GM18502 (cell line): Measurements from ENCODE around the gene ZSWIM4.
"Not testable (repeated sequence)": the region's sequence is repeated elsewhere in the genome, so short reads cannot be mapped to it uniquely, and the experiment has no call there.

Experiments
- ATAC-seq: cut with Tn5 transposase; IDR thresholded peaks from one replicate; pipeline ENCODE4 v1.9.1; 2021; ENCODE audit warnings: mild to moderate bottlenecking; ENCODE audit not compliant: unreplicated experiment, poor library complexity

Gene ZSWIM4

DNA sequence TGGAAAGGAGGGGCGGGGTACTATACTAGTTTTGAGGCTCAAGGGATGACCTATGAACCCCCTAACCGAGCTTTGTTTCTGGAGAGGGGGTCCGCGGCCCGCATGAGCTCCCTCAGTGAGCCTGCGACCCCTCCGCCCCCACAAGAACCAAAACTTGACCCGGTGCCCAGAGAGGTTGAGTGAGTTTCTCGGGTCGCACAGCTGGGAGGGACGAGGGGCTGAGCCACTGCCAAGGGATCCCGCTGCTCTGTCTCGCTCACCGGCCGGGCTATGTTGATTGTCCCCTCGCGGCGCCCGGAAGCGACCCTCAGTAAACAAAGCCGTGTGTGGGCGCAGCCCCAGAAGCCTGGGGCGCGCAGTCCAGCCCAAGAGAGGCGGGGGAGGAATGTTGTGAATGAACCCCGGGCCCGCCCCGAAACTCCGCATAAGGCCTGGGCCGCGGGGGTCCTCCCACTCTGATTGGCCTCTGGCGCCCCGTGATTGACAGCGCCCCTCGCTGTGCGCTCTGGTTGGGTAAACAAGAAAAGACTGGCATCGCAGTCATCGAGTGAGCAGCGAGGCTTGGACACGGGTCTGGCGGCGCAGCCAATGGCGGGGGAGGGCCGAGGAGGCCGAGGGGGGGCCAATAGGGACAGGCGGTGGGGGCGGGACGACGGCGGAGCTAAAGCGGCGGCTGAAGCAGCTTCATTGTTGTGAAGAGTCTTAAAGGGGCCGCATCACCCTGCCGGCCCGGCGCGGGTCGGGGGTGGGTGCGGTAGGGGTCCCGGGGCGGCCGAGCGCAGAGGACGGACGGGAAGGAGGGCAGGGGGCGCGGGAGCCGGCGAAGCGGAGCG is at the start of gene ZSWIM4:
TSS of gene ZSWIM4 (plus strand) at position 687 of the 833 bp plus-strand sequence. CDS start 206 bp downstream, outside the sequence.
- peak; percentile 97 for ATAC-seq

DNA sequence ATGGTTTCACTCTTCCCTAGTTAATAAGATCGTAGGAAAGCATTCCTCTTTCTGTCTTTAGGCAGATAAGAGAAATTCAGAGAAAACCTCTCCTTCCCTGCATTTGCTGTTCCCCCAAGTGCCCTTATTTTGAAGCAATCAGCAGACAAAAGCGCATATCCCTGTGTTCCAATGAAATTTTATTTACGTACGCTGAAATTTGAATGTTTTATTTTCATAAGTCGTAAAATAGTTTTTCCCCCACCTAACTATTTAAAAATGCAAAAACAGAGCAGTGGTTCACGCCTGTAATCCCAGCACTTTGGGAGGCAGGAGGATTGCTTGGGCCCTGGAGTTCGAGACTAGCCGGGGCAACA is 48.2 kb upstream of the ZSWIM4 start:
- ATAC-seq: no peak

DNA sequence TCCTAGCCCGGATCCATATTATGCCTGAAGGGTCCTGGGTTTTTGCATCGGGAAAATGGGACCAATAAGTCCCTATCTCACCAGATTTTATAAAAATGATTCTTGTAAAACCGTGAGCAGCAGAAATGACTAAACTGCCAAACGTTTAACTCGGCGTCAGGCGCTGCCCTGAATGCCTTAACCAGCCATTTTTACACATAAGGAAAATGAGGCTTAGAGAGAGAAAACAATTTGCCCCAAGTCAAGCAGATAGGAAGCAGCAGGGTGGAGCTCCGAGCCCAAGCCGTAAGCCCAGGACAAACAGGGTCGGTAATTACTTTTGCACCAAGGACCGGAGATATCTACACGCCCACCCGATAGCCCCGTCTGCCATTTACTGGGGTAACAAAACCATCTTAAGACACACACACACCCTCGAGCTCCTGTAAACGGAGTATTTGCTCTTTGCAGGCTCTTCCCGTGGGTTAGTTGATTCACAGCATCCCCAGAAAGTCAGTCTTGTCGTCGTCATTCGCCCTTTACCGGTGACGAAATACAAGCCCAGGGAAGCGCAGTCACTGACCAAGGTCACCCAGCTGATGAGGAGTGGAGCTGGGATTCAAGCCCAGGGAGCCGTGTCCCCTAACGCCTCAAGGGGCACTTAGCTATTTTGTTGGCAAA is 46.9 kb upstream of the ZSWIM4 start:
- no peak for ATAC-seq

DNA sequence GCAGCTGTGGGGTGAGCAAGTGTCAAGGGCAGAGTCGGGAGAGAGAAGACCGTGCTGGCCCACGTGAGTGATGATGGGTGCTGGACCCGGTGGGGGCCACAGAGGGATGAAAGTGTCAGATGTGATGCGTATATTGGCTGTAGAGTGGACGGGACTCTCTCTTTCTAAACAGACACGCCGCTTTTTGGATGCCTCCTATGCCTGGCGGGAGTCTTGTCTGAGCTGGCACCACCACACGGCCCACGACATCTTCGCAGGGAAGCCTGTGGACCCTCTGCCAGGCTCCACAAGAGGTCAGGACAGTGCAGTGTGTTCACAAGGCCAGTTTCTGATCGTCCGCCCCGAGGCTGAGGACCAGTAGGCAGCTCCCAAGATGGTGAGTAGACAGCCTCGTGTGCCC is 43.8 kb upstream of the ZSWIM4 start:
- ATAC-seq: no peak

DNA sequence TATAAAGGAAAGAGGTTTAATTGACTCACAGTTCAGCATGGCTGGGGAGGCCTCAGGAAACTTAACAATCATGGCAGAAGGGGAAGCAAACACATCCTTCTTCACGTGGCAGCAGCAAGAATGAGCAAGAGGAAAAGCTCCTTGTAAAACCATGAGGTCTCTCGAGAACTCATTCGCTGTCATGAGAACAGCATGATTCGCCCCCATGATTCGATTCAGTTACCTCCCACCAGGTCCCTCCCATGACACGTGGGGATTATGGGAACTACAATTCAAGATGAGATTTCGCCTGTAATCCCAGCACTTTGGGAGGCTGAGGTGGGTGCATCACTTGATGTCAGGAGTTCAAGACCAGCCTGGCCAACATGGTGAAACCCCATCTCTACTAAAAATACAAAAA is 41.6 kb upstream of the ZSWIM4 start:
- not testable (repeated sequence) for ATAC-seq

DNA sequence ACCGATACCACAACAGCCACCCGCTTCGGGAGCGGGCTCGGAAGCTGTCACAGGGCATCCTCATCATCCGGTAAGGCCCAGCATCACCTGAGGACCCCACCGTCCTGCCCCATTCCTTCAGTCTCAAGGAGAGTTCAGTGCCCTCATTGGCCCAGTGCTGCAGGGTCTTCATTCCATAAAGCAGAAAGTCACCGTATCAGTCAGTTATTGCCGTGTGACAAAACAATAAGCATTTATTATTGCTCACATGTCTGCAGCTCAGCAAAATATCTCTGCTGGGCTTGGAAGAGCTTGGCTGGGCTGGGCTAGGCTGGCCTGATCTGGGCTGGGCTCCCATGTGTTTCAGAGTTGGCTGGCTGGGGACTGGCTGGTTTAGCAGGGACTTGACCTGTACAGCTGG is 39.0 kb upstream of the ZSWIM4 start:
- no peak for ATAC-seq

DNA sequence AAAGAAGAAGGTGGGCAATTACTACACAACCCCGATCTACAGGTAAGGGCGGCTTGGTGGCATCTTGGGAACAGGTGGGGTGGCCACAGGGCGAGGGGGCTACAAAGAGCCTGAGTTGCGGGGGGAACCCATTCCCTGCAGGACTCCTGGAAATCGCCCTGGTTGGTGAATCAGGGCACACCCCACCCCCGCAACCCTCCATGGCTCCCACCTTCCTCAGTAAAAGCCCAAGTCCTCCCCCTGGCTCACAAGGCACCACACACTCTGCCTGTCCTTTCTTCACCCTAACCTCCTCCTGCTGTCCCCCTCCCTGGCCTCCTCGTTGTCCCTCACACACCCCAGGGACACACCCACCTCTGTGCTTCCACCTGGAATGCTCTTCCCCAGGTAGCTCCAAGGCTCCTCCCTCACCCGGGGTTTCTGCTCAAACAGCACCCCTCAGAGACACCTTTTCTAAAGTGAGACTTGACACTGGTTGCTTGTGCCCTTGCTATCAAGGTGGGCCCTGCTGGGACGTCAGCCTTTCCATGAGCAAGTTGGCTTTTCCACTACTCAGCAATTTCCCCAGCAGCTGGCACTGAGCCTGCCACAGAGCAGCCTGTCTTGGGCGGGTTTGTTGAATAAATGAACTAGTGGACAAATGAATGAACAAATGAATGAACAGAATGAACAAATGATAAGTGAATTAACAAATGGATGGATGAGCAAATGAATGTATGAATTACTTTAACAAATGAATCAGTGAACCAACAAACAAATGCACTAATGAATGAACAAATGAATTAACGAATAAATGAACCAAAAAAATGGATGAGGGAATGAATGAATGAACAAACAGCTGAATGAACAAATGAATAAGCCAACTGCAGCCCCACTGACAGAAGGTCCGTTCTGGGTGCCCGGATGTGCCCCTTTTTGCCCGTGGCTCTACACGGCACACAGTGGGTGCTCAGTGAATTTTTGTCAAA is 37.2 kb upstream of the ZSWIM4 start:
- no peak for ATAC-seq

DNA sequence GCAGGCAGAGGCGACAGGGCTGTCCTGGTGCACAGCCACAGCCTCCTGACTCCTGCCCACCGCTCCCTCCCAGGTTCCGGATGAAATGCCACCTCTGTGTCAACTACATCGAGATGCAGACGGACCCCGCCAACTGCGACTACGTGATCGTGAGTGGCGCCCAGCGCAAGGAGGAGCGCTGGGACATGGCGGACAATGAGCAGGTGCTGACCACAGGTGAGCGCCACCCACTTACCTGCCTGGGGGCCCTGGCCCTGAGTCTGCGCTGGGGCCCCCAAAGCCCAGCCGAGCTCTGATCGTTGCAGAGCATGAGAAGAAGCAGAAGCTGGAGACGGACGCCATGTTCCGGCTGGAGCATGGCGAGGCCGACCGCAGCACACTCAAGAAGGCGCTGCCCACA is 36.4 kb upstream of the ZSWIM4 start:
- no peak for ATAC-seq

DNA sequence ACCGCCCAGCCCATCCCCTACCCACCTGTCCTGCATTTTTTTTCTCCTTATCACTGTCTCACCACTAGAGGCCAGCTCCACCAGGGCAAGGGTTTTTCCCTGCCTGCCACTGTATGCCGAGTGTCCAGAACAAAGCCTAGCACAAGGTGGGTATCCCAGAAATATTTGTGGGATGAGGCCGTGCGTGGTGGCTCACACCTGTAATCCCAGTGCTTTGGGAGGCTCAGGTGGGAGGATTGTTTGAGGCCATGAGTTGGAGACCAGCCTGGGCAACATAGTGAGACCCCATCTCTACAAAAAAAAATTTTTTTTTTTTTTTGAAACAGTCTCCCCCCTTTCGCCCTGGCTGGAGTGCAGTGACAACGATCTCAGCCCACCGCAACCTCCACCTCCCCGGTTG is 33.8 kb upstream of the ZSWIM4 start:
- ATAC-seq: no peak

DNA sequence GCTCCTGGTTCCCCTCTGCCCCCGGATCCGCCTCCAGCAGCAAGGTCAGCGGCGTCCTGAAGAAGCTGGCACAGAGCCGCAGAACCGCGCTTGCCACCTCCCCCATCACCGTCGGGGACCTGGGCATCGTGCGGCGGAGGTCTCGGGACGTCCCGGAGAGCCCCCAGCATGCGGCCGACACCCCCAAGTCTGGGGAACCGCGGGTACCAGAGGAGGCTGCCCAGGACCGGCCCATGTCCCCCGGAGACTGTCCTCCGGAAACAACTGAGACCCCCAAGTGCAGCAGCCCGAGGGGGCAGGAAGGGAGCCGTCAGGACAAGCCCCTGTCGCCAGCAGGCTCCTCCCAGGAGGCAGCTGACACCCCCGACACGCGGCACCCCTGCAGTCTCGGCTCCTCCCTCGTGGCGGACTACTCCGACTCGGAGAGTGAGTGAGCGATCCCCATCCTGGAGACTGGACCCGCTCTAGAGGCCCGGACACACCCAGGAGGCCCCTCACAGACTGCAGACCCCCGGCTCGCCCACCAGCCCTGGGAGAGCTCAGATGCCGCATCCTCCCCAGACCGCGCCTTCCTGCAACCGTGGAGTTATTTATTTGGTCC is 32.5 kb upstream of the ZSWIM4 start:
- no peak for ATAC-seq

DNA sequence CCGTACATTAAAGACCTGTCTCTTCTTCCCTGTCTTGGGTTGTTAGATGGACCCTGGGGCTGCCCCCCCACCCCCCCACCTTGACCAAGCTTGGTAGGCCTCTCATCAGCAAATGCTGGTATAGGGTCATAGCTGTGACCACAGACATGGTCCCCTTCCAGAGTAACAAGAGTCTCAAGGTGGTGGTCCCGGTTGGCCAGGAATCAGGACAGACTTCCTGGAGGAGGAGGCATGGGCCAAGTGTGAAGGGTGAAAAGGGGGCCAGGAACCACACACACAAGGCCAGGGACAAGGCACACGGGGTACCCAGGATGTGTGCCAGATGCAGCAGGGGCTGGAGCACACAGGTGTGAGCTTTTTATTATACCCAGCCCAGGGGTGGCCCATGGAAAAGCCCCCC is 32.0 kb upstream of the ZSWIM4 start:
- no peak for ATAC-seq

DNA sequence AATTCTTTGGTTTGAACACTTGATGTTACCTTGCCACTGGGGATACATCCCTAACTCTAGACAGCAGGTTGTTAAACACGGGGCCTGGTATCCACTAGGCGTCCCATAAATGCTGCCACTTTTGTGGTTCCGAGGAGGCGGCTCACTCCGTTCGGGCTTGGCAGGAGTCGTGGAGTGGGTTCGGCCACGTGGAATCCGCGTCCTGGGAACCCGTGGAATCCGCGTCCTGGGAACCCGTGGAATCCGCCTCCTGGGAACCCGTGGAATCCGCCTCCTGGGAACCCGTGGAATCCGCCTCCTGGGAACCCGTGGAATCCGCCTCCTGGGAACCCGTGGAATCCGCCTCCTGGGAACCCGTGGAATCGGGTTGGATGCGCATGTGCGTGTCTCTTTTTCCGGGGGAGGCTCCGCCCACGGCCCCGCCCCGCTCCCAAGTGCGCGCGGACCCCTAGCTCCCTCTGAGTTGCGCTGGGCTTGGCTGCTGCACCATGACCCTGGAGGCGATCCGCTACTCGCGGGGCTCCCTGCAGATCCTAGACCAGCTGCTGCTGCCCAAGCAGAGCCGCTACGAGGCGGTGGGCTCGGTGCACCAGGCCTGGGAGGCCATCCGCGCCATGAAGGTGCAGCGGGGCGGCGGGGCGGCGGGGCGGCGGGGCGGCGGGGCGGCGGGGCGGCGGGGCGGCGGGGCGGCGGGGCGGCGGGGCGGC is 31.0 kb upstream of the ZSWIM4 start, which contains the start of gene MRI1:
TSS of gene MRI1 (plus strand) at position 422 of the 707 bp plus-strand sequence. CDS start at position 489, 67 bp downstream.
- peak; percentile 68 for ATAC-seq

DNA sequence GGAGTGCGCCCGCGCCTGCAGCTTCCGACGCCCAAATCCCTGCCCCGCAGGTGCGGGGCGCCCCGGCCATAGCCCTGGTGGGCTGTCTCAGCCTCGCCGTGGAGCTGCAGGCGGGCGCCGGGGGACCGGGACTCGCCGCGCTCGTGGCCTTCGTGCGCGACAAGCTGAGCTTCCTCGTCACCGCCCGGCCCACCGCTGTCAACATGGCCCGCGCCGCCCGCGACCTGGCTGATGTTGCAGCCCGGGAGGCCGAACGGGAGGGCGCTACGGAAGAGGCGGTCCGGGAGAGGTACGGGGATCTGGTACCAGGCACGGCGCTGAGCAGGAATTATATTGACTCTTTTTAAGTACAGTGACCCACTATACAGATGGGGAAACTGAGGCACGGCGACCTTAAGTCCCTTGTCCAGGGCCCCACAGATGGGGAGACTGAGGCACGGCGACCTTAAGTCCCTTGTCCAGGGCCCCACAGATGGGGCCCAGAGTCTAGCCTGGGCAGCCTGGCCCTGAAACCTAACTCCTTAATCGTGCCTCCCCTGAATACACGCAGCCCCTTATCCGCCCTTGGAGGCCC is 30.3 kb upstream of the ZSWIM4 start:
- peak; percentile 24 for ATAC-seq

DNA sequence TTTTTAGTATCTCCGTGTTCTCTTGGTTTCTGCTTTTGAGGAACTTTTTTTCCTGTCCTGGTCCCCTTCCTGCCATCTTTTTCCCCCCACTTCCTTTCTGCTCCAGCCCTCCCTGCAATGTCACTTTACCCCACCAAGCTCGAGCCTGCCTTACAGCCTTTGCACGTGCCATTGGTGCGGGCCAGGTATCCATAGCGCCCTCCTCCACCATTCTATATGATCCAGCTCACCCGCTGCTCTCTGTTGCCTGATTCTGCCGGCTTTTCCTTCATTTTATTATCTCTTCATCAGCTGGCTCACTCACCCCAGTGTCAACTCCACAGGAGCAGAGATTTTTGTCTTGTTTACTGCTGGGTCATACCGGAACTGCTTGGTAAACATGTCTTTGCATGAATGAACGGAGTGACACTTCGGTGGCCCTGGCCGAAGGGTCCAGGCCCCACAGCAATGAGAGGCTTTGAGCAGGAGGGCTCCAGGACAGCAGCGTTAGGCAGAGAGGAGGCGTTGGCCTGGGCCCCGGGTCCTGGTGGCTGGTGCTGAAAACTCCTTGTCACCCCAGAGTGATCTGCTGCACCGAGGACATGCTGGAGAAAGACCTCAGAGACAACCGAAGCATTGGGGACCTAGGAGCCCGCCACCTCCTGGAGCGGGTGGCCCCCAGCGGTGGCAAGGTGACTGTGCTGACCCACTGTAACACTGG is 29.7 kb upstream of the ZSWIM4 start:
- no peak for ATAC-seq

DNA sequence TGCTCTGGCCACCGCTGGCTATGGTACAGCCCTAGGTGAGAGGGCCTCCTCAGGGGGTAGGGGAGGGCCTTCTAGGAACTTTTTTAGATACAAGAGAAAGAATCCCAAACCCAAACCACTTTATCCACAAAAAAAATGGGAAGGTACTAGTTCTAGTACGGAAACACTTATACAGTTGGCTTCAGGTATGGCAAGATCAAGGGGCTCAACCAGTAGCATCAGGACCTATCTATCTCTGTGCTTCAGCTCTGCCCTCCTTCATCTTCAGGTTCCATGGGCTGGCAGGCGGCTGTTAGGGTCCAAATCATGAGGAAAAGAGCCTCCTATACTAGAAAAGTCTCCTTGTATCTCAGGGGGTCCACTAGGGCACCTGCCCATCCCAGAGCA is 29.2 kb upstream of the ZSWIM4 start:
- no peak for ATAC-seq

DNA sequence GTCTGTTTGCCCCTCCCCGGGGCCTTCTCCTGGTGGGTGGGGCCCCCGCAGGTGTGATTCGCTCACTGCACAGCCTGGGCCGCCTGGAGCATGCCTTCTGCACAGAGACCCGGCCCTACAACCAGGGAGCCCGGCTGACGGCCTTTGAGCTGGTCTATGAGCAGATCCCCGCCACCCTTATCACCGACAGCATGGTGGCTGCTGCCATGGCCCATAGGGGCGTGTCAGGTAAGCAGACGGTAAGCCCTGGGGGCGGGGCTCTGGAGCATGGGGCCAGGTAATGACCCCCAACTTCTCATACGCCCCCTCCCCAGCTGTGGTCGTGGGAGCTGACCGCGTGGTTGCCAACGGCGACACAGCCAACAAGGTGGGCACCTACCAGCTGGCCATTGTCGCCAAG is 26.7 kb upstream of the ZSWIM4 start:
- no peak for ATAC-seq

DNA sequence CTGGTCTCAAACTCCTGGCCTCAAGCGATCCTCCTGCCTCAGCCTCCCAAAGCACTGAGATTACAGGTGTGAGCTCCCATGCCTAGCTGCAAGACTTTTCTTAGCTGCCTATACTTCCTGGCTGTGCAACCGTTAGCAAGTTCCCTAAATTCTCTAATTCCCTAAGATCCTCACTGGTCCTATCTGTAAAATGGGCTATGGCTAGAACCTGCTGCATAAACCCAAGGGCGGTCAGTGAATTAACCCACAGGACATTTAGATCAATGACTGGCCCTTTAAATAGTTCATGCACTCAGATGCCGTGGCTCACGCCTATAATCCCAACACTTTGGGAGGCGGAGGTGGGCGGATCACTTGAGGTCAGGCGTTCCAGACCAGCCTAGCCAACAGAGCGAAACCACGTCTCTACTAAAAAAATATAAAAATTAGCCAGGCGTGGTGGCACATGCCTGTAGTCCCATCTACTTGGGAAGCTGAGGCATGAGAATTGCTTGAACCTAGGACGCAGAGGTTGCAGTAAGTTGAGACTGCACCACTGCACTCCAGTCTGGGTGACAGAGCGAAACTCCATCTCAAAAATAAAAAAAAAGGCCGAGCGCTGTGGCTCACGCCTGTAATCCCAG is 25.1 kb upstream of the ZSWIM4 start:
- no peak for ATAC-seq
